HFFc6 (cell line): ENCODE results near the gene ARAF. TPM values are rescaled to one million over a fixed set of nuclear protein-coding genes. Genes with fewer than 3 reads are reported as not detected.

Experiments
- DNase-seq: peaks from one replicate; pipeline ENCODE4 v3.0.0-alpha.2; 2018
- H3K27ac Mint-ChIP-seq: 2 replicates; pipeline ENCODE4 v1.8.0; 2020; ENCODE audit warnings: mild to moderate bottlenecking, mixed read lengths
- H3K27me3 Mint-ChIP-seq: 2 replicates; pipeline ENCODE4 v1.8.0; 2021; ENCODE audit warnings: mild to moderate bottlenecking, moderate library complexity, mixed read lengths; ENCODE audit not compliant: insufficient read depth
- H3K36me3 Mint-ChIP-seq: 2 replicates; pipeline ENCODE4 v1.8.0; 2021; ENCODE audit warnings: low read depth, mixed read lengths
- H3K4me1 Mint-ChIP-seq: 2 replicates; pipeline ENCODE4 v1.8.0; 2020; ENCODE audit warnings: low read depth, mixed read lengths
- H3K4me3 Mint-ChIP-seq: 2 replicates; pipeline ENCODE4 v1.8.0; 2020; ENCODE audit warnings: mild to moderate bottlenecking, moderate library complexity, mixed read lengths
- H3K9me3 Mint-ChIP-seq: 2 replicates; pipeline ENCODE4 v1.8.0; 2020; ENCODE audit warnings: mild to moderate bottlenecking, mixed read lengths
- total RNA-seq, 6 experiments: library from RNA; stranded (reverse); fragmentation: NEBNext Ultra II Directional; extraction: Animal tissue kit (Norgen Biotek cat#: 25700); gene quantifications; 2 replicates in 1 of 6; 3 replicates in 5 of 6; pipeline ENCODE4 v1.2.3, GENCODE V29; 2021
- TF ChIP-seq, protein P1 (sequence below): fragments of 200-600 bp; sonication (generic); IDR thresholded peaks from 2 replicates; pipeline ENCODE4 v1.5.0; 2021; ENCODE audit warnings: antibody characterized with exemption, mild to moderate bottlenecking

ARAF gene
- total RNA-seq, 6 experiments from 2014 or later, result 68.8 to 80.7 (median 75.3) TPM

DNA sequence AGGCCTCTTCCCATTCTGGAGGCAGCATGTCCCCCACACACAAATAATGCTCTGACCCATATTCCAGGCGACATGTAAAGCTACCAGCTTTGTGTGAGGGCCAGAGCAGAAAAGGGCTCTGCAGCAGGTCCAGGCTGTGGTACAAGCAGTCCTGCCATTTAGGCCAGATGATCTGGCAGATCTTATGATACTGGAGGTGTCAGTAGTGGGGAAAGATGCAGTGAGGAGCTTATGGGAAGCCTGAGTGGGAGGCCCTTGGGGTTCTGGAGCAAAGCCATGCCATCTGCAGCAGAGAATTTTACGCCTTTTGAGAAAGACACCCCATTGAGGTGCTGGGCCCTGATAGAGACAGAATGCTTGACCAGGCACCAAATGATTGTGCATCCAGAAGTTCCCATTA is 50.9 kb downstream of the ARAF start:
- H3K36me3 Mint-ChIP-seq, result no peaks in the 10 kb centered on the region
- H3K4me1 Mint-ChIP-seq, result no peaks in the 10 kb centered on the region
- peaks cover 10% of the 10 kb centered on the region for H3K27me3 Mint-ChIP-seq
- H3K9me3 Mint-ChIP-seq, result no peaks in the 10 kb centered on the region
- H3K27ac Mint-ChIP-seq, result no peak overlapping the region
- no peak for DNase-seq
- TF ChIP-seq, protein P1, sequence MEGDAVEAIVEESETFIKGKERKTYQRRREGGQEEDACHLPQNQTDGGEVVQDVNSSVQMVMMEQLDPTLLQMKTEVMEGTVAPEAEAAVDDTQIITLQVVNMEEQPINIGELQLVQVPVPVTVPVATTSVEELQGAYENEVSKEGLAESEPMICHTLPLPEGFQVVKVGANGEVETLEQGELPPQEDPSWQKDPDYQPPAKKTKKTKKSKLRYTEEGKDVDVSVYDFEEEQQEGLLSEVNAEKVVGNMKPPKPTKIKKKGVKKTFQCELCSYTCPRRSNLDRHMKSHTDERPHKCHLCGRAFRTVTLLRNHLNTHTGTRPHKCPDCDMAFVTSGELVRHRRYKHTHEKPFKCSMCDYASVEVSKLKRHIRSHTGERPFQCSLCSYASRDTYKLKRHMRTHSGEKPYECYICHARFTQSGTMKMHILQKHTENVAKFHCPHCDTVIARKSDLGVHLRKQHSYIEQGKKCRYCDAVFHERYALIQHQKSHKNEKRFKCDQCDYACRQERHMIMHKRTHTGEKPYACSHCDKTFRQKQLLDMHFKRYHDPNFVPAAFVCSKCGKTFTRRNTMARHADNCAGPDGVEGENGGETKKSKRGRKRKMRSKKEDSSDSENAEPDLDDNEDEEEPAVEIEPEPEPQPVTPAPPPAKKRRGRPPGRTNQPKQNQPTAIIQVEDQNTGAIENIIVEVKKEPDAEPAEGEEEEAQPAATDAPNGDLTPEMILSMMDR, result no peak
- no peak overlapping the region for H3K4me3 Mint-ChIP-seq

DNA sequence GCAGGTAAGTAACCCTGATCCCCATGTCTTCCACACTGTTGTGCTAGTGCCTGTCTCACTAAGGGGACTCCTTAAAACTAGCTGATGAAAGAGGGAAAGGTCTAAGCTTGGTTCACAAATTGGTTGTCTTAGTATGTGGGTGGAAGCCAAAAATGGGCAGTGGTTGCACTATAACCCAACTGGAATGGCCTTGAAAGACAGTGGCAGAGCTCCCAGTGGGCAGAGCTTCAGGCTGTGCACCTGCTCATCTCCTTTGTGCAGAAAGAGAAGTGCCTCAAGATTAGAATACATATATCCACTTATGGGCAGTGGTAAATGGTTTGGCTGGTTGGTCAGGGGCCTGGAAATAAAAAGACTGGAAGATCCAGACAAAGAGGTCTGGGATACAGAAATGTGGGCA is 51.4 kb downstream of the ARAF start:
- peaks cover 10% of the 10 kb centered on the region for H3K27me3 Mint-ChIP-seq

DNA sequence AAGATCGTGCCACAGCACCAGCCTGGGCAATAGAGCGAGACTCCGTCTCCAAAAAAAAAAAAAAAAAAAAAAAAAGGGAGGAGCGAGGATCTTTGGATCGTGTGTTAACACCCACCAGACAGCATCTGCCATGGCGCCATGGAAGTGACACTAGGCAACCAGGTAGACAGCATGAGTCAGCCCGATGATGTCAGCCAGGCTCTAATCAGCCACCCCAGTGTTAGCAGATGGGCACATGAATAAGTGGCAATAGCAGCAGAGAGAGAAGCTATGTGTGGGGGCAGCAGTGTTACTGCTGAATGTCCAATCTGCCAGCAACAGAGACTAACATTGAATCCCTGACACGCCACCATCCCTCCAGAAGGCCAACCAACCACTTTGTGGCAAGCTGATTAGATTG is 52.1 kb downstream of the ARAF start:
- TF ChIP-seq, protein P1, result no peak
- no peaks in the 10 kb centered on the region for H3K36me3 Mint-ChIP-seq
- no peaks in the 10 kb centered on the region for H3K4me1 Mint-ChIP-seq

More for the DNA sequence above, 51.4 kb downstream of the ARAF start:
- Mint-ChIP-seq H3K36me3 (no peaks in the 10 kb centered on the region), H3K4me1 (no peaks in the 10 kb centered on the region), H3K27ac (no peak overlapping the region), H3K9me3 (no peaks in the 10 kb centered on the region), H3K4me3 (no peak overlapping the region)
- TF ChIP-seq, protein P1, result no peak
- no peak for DNase-seq

DNA sequence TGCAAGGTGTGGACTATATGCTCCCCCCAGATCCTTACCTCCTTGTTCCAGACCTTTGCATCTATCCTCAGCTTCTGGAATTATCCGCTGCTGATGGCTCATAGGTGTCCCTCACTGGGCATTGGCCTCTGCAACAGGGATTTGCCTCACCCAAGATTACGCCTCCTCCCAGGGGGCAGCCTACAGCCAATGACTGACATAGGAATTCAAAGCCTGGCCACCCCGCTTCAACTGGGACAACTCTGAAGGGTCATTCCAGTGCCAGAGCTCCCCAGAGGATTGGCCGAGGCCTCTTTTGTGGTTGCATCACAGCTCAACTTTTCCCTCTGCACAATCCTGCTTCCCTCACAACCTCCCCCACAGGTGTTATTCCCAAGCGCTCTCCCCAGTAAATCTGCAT is 53.6 kb downstream of the ARAF start:
- no peak for DNase-seq
- H3K27ac Mint-ChIP-seq, result no peak overlapping the region
- no peaks in the 10 kb centered on the region for H3K4me1 Mint-ChIP-seq
- TF ChIP-seq, protein P1, result no peak
- no peaks in the 10 kb centered on the region for H3K36me3 Mint-ChIP-seq
- no peak overlapping the region for H3K4me3 Mint-ChIP-seq
- no peaks in the 10 kb centered on the region for H3K9me3 Mint-ChIP-seq
- H3K27me3 Mint-ChIP-seq, result peaks cover 17% of the 10 kb centered on the region

More for the DNA sequence above, 52.1 kb downstream of the ARAF start:
- Mint-ChIP-seq H3K9me3 (no peaks in the 10 kb centered on the region), H3K27ac (no peak overlapping the region), H3K4me3 (no peak overlapping the region), H3K27me3 (peaks cover 13% of the 10 kb centered on the region)
- DNase-seq, result no peak

DNA sequence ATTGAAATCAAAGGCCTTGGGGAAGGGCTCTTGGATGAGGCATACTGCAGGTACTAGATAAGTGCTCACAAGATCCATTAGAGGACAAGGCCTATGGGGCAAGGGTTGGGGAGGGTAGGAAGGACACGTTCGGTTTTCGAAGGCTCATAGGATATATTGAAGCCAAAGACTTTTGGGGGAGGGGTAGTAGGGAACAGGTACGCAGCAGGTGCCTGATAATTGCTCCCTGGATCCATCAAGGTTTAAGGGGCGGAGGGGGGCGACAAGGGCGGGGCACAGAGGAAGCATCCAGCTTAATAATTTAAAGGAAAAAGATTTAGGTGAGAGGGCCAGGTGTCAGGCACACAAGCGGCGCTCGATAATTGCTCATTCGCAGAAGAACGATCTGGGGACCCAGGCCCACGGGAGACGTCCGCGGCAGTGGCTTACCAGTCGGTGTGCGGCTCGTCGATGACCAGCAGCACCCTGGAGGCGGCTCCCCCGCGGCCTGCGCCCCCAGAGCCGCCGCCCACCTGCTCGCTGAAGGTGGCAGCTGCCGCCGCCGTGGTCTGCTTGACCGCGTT is 58.0 kb downstream of the ARAF start:
- no peaks in the 10 kb centered on the region for H3K9me3 Mint-ChIP-seq
- TF ChIP-seq, protein P1, result no peak
- no peak for DNase-seq
- H3K27me3 Mint-ChIP-seq, result peaks cover 15% of the 10 kb centered on the region
- no peak overlapping the region for H3K4me3 Mint-ChIP-seq
- no peaks in the 10 kb centered on the region for H3K36me3 Mint-ChIP-seq
- no peak overlapping the region for H3K27ac Mint-ChIP-seq
- H3K4me1 Mint-ChIP-seq, result no peaks in the 10 kb centered on the region; the same call in 1 of the 2 replicates
